Mammary epithelial cell (primary cell): ENCODE data around the gene MYO16.

Experiments
- EZH2 ChIP-seq: IDR thresholded peaks from 2 replicates; pipeline ENCODE4 v1.6.1; 2012; ENCODE audit warnings: low read length, inconsistent platforms, borderline replicate concordance
- TF ChIP-seq, protein P1 (sequence below), 2 donors: IDR thresholded peaks in 1 of 2; conservative IDR thresholded peaks in 1 of 2; 2 replicates each; pipeline ENCODE4 v1.5.1; 2011 to 2012; ENCODE audit warnings: inconsistent platforms in 2 of 2, low read length in 2 of 2, mild to moderate bottlenecking in 2 of 2, control low read depth in 1 of 2, low read depth in 1 of 2; ENCODE audit not compliant: insufficient read depth in 1 of 2; ENCODE audit errors: extremely low read depth in 1 of 2

DNA sequence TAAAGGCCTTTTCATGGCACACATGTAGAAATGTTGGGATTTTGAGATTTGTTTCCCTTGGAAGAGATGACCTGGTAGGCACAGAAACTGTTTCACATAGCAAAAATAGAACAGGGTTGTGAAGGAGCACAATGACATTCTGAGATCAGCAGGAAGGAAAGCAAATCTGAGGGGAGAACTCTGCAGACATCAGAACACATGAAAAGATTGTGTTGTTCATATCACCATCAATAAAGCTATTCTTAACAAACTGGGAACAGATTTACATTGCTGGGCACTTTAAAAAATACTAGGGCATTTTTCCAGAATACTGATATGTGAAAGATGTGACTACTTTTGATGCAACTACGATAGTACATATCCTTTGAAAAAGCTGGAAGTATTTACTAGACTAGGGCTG lies 481.7 kb downstream of the MYO16 start:
- TF ChIP-seq, protein P1, sequence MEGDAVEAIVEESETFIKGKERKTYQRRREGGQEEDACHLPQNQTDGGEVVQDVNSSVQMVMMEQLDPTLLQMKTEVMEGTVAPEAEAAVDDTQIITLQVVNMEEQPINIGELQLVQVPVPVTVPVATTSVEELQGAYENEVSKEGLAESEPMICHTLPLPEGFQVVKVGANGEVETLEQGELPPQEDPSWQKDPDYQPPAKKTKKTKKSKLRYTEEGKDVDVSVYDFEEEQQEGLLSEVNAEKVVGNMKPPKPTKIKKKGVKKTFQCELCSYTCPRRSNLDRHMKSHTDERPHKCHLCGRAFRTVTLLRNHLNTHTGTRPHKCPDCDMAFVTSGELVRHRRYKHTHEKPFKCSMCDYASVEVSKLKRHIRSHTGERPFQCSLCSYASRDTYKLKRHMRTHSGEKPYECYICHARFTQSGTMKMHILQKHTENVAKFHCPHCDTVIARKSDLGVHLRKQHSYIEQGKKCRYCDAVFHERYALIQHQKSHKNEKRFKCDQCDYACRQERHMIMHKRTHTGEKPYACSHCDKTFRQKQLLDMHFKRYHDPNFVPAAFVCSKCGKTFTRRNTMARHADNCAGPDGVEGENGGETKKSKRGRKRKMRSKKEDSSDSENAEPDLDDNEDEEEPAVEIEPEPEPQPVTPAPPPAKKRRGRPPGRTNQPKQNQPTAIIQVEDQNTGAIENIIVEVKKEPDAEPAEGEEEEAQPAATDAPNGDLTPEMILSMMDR (conservative IDR thresholded peaks at IDR 0.05 in 1 of 2, IDR thresholded peaks at IDR 0.05 in 1 of 2; ENCODE audit: extremely low read depth in 1 of 2, insufficient read depth in 1 of 2, low read depth in 1 of 2, low read length in 2 of 2) = no peak
- TF ChIP-seq EZH2 = no peak
